Liver (tissue), 9 donors: Measurements from ENCODE around the gene SERPINB10. TPM values are rescaled to one million over a fixed set of nuclear protein-coding genes. Genes with fewer than 3 reads are reported as not detected.

Experiments
- DNase-seq: peaks from one replicate; pipeline ENCODE4 v3.0.0-alpha.2; 2017; ENCODE audit warnings: low spot score
- H3K27ac ChIP-seq, 2 donors: one replicate each; pipeline ENCODE4 v1.7.0; 2013; ENCODE audit warnings: inconsistent platforms in 2 of 2, low read length in 2 of 2, control low read depth in 1 of 2, low read depth in 1 of 2, mild to moderate bottlenecking in 1 of 2
- H3K27me3 ChIP-seq, 4 donors: one replicate each; pipeline versions ENCODE4 v1.6.1 to v1.7.0; 2013; ENCODE audit warnings: low read length in 3 of 4, inconsistent platforms in 1 of 4, mild to moderate bottlenecking in 1 of 4, moderate library complexity in 1 of 4; ENCODE audit not compliant: control insufficient read depth in 4 of 4, insufficient read depth in 4 of 4
- H3K36me3 ChIP-seq, 4 donors: one replicate each; pipeline versions ENCODE4 v1.6.1 to v1.7.0; 2013; ENCODE audit warnings: low read length in 3 of 4, mild to moderate bottlenecking in 3 of 4, low read depth in 1 of 4, moderate library complexity in 1 of 4; ENCODE audit not compliant: control insufficient read depth in 4 of 4, insufficient read depth in 3 of 4
- H3K4me1 ChIP-seq, 4 donors: one replicate each; pipeline versions ENCODE4 v1.6.1 to v1.7.0; 2013; ENCODE audit warnings: low read length in 3 of 4, mild to moderate bottlenecking in 3 of 4, moderate library complexity in 1 of 4; ENCODE audit not compliant: control insufficient read depth in 4 of 4, insufficient read depth in 4 of 4
- H3K4me3 ChIP-seq, 3 donors: one replicate each; pipeline versions ENCODE4 v1.6.1 to v1.7.0; 2013; ENCODE audit warnings: low read length in 3 of 3, control low read depth in 1 of 3, low read depth in 1 of 3, mild to moderate bottlenecking in 1 of 3
- H3K9ac ChIP-seq, 2 donors: one replicate each; pipeline ENCODE4 v1.7.0; 2013; ENCODE audit warnings: low read length in 2 of 2, mild to moderate bottlenecking in 2 of 2, moderate library complexity in 2 of 2, control low read depth in 1 of 2, low read depth in 1 of 2
- H3K9me3 ChIP-seq, 4 donors: one replicate each; pipeline versions ENCODE4 v1.6.1 to v1.7.0; 2013; ENCODE audit warnings: low read length in 3 of 4; ENCODE audit not compliant: control insufficient read depth in 4 of 4
- ATF3 ChIP-seq: IDR thresholded peaks from 2 replicates; pipeline ENCODE4 v1.6.1; 2016; ENCODE audit warnings: antibody characterized with exemption
- CTCF ChIP-seq: fragments of 150-350 bp; IDR thresholded peaks from 2 replicates; pipeline ENCODE4 v1.5.1; 2017; ENCODE audit warnings: improper control_type of control experiment, low read depth, low read length; ENCODE audit not compliant: missing input control
- EGR1 ChIP-seq, 2 donors: IDR thresholded peaks; 2 replicates each; pipeline ENCODE4 v1.6.1; 2016 to 2018; ENCODE audit warnings: antibody characterized with exemption in 2 of 2, low read depth in 2 of 2
- FOXA1 ChIP-seq: IDR thresholded peaks from 2 replicates; pipeline ENCODE4 v1.6.1; 2016; ENCODE audit warnings: antibody characterized with exemption
- FOXA2 ChIP-seq: IDR thresholded peaks from 2 replicates; pipeline ENCODE4 v1.6.1; 2016; ENCODE audit warnings: antibody characterized with exemption
- GABPA ChIP-seq, 2 donors: IDR thresholded peaks in 1 of 2; conservative IDR thresholded peaks in 1 of 2; 2 replicates each; pipeline ENCODE4 v1.6.1; 2016; ENCODE audit warnings: antibody characterized with exemption in 2 of 2, mild to moderate bottlenecking in 1 of 2, moderate library complexity in 1 of 2
- HNF4A ChIP-seq, 2 donors: conservative IDR thresholded peaks; 2 replicates each; pipeline ENCODE4 v1.6.1; 2016; ENCODE audit warnings: antibody characterized with exemption in 2 of 2, mild to moderate bottlenecking in 2 of 2
- HNF4G ChIP-seq: IDR thresholded peaks from 2 replicates; pipeline ENCODE4 v1.6.1; 2016; ENCODE audit warnings: antibody characterized with exemption
- JUND ChIP-seq, 2 donors: IDR thresholded peaks; 2 replicates each; pipeline ENCODE4 v1.6.1; 2016; ENCODE audit warnings: antibody characterized with exemption in 2 of 2
- NR2F2 ChIP-seq: IDR thresholded peaks from 2 replicates; pipeline ENCODE4 v1.6.1; 2016; ENCODE audit warnings: antibody characterized with exemption
- RAD21 ChIP-seq, 2 donors: IDR thresholded peaks; 2 replicates each; pipeline ENCODE4 v1.6.1; 2016; ENCODE audit warnings: antibody characterized with exemption in 2 of 2, mild to moderate bottlenecking in 2 of 2
- RXRA ChIP-seq, 2 donors: IDR thresholded peaks; 2 replicates each; pipeline ENCODE4 v1.6.1; 2017 to 2018; ENCODE audit warnings: antibody characterized with exemption in 2 of 2, mild to moderate bottlenecking in 1 of 2
- SP1 ChIP-seq: IDR thresholded peaks from 2 replicates; pipeline ENCODE4 v1.6.1; 2018; ENCODE audit warnings: antibody characterized with exemption, mild to moderate bottlenecking
- TAF1 ChIP-seq: conservative IDR thresholded peaks from 2 replicates; pipeline ENCODE4 v1.6.1; 2016; ENCODE audit warnings: antibody characterized with exemption, mild to moderate bottlenecking
- YY1 ChIP-seq: IDR thresholded peaks from 2 replicates; pipeline ENCODE4 v1.6.1; 2016; ENCODE audit warnings: antibody characterized with exemption, mild to moderate bottlenecking
- WGBS: extraction: QIAGEN DNeasy Blood & Tissue Kit; methylation state at CpG from one replicate; pipeline ENCODE4 v1.1.7; 2013; 5-methylcytosine and 5-hydroxymethylcytosine counted together
- polyA plus RNA-seq, 2 donors: library from polyadenylated mRNA; stranded (reverse) in 1 of 2; unstranded in 1 of 2; fragments of 200-250 nt in 1 of 2; fragments of >200 nt in 1 of 2; fragmentation: Nextera tagmentation in 1 of 2; extraction: Ambion mirVana in 1 of 2; gene quantifications; one replicate each; pipeline versions ENCODE4 v1.2.1 to v1.2.3, GENCODE V29; 2013 to 2015
- total RNA-seq, 2 donors: library from RNA; depleted of rRNA; stranded (reverse); fragments of >200 nt; gene quantifications; one replicate each; pipeline ENCODE4 v1.2.3, GENCODE V29; 2014
- TF ChIP-seq, protein P1 (sequence below): IDR thresholded peaks from 2 replicates; pipeline ENCODE4 v1.6.1; 2016; ENCODE audit warnings: antibody characterized with exemption
- TF ChIP-seq, protein P2 (sequence below): IDR thresholded peaks from 2 replicates; pipeline ENCODE4 v1.6.1; 2016; ENCODE audit warnings: antibody characterized with exemption
- TF ChIP-seq, protein P3 (sequence below): IDR thresholded peaks from 2 replicates; pipeline ENCODE4 v1.6.1; 2016; ENCODE audit warnings: antibody characterized with exemption, mild to moderate bottlenecking
- donor health status: healthy.
- donor health status: healthy.
- donor health status: healthy.
- donor health status: healthy.
- donor health status: healthy.

The SERPINB10 gene
- total and polyA plus RNA-seq, 4 donors, result 4.6 TPM; not detected in 3

DNA sequence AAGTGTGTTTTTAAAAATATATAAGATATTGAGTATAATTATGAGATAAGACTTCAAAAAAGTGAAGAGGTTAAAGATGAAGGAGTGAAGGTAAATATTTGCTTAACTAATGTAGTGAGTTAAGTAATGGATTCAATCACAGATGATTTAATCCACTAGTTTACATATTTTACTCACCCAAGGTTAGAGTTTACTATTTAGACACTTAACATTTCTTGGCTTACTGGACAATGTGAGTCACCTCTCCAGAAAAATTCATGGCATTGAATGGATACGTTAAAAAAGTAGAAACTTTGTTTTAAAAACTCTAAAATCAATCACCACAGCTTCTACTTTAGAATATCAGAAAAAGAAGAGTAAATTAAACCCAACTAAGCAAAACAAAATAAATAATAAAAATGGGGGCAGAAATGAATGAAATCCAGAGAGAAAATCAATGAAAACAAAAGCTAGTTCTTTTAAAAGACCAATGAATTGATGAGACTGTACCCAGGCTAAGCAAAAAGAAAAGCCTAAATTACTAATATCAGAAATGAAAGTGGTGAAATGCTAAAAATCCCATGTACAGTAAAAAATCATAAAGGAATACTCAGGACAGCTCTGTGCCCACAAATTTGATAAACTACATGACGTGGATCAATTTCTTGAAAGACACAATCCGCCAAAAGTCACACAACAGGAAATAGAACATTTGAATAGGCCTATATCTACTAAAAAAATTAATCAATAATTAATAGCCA, 39.5 kb downstream of the SERPINB10 start:
- Histone ChIP-seq H3K27me3 (no peaks in the 10 kb centered on the region), H3K36me3 (no peaks in the 10 kb centered on the region), H3K4me1 (peaks cover 0 to 8% (median 3%) of the 10 kb centered on the region in 4 donors), H3K9ac (no peak overlapping the region), H3K27ac (no peak overlapping the region), H3K9me3 (no peaks in the 10 kb centered on the region), H3K4me3 (no peak overlapping the region)
- TF ChIP-seq GABPA (IDR thresholded peaks at IDR 0.05 in 1 of 2, conservative IDR thresholded peaks at IDR 0.05 in 1 of 2) (no peak), FOXA2 (no peak), CTCF (no peak), JUND (IDR thresholded peaks at IDR 0.05) (no peak), HNF4G (no peak), FOXA1 (no peak), HNF4A (conservative IDR thresholded peaks at IDR 0.05) (no peak), TAF1 (no peak), SP1 (no peak), RAD21 (IDR thresholded peaks at IDR 0.05) (no peak), ATF3 (no peak), EGR1 (IDR thresholded peaks at IDR 0.05; ENCODE audit: low read depth in 2 of 2) (no peak), NR2F2 (no peak), YY1 (no peak), RXRA (IDR thresholded peaks at IDR 0.05) (no peak)
- TF ChIP-seq, protein P1, sequence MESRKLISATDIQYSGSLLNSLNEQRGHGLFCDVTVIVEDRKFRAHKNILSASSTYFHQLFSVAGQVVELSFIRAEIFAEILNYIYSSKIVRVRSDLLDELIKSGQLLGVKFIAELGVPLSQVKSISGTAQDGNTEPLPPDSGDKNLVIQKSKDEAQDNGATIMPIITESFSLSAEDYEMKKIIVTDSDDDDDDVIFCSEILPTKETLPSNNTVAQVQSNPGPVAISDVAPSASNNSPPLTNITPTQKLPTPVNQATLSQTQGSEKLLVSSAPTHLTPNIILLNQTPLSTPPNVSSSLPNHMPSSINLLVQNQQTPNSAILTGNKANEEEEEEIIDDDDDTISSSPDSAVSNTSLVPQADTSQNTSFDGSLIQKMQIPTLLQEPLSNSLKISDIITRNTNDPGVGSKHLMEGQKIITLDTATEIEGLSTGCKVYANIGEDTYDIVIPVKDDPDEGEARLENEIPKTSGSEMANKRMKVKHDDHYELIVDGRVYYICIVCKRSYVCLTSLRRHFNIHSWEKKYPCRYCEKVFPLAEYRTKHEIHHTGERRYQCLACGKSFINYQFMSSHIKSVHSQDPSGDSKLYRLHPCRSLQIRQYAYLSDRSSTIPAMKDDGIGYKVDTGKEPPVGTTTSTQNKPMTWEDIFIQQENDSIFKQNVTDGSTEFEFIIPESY, result no peak
- TF ChIP-seq, protein P2, sequence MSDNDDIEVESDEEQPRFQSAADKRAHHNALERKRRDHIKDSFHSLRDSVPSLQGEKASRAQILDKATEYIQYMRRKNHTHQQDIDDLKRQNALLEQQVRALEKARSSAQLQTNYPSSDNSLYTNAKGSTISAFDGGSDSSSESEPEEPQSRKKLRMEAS, result no peak
- TF ChIP-seq, protein P3, sequence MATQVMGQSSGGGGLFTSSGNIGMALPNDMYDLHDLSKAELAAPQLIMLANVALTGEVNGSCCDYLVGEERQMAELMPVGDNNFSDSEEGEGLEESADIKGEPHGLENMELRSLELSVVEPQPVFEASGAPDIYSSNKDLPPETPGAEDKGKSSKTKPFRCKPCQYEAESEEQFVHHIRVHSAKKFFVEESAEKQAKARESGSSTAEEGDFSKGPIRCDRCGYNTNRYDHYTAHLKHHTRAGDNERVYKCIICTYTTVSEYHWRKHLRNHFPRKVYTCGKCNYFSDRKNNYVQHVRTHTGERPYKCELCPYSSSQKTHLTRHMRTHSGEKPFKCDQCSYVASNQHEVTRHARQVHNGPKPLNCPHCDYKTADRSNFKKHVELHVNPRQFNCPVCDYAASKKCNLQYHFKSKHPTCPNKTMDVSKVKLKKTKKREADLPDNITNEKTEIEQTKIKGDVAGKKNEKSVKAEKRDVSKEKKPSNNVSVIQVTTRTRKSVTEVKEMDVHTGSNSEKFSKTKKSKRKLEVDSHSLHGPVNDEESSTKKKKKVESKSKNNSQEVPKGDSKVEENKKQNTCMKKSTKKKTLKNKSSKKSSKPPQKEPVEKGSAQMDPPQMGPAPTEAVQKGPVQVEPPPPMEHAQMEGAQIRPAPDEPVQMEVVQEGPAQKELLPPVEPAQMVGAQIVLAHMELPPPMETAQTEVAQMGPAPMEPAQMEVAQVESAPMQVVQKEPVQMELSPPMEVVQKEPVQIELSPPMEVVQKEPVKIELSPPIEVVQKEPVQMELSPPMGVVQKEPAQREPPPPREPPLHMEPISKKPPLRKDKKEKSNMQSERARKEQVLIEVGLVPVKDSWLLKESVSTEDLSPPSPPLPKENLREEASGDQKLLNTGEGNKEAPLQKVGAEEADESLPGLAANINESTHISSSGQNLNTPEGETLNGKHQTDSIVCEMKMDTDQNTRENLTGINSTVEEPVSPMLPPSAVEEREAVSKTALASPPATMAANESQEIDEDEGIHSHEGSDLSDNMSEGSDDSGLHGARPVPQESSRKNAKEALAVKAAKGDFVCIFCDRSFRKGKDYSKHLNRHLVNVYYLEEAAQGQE, result no peak
- 89% methylated on average over 3 of the region's 3 CpGs for WGBS
- no peak for DNase-seq
